GM11168 (cell line): Measurements from ENCODE around the gene SMAD2.
"Not testable (repeated sequence)": the region's sequence is repeated elsewhere in the genome, so short reads cannot be mapped to it uniquely, and the experiment has no call there.

Experiments
- in situ Hi-C: fragments of 300-500 bp; cut with MboI; formaldehyde crosslinking; loops from one replicate; pipeline ENCODE4 v1.12.0; 2022; ENCODE audit warnings: low sequenced_read_pairs; ENCODE audit not compliant: unreplicated experiment

SMAD2 gene

GRCh38 chr18:47863041-47863440 is 67.4 kb downstream of the SMAD2 start:
- in situ Hi-C loops: no loop called here

GRCh38 chr18:47858607-47859006 is 71.9 kb downstream of the SMAD2 start:
- in situ Hi-C loops: no loop called here

GRCh38 chr18:47847635-47848034 is 82.8 kb downstream of the SMAD2 start:
- in situ Hi-C loops: no loop called here

- in situ Hi-C loops: no loop called here
These were observed 84.0 kb downstream of the SMAD2 start for GRCh38 chr18:47846431-47846830.

GRCh38 chr18:47844828-47845498 is 85.5 kb downstream of the SMAD2 start:
- in situ Hi-C loops: no loop called here

GRCh38 chr18:47842836-47843235 is 87.6 kb downstream of the SMAD2 start:
- in situ Hi-C loops: no loop called here

- in situ Hi-C loops: no loop called here
These were observed 92.1 kb downstream of the SMAD2 start for GRCh38 chr18:47838396-47838795.

- in situ Hi-C loops: no loop called here
These were observed 98.1 kb downstream of the SMAD2 start for GRCh38 chr18:47832348-47832747.

GRCh38 chr18:47831351-47831750 is 99.1 kb downstream of the SMAD2 start:
- in situ Hi-C loops: no loop called here

GRCh38 chr18:47830772-47831171 is 99.7 kb downstream of the SMAD2 start:
- in situ Hi-C loops: no loop called here

- in situ Hi-C loops: no loop called here
These were observed 100.6 kb downstream of the SMAD2 start for GRCh38 chr18:47829831-47830230.

GRCh38 chr18:47828031-47828430 is 102.4 kb downstream of the SMAD2 start:
- in situ Hi-C loops: not testable (repeated sequence)

GRCh38 chr18:47826157-47827074 is 104.0 kb downstream of the SMAD2 start:
- in situ Hi-C loops: no loop called here

- in situ Hi-C loops: no loop called here
These were observed 109.1 kb downstream of the SMAD2 start for GRCh38 chr18:47821314-47821713.

- in situ Hi-C loops: no loop called here
These were observed 112.7 kb downstream of the SMAD2 start for GRCh38 chr18:47817795-47818077.

- in situ Hi-C loops: no loop called here
These were observed 113.3 kb downstream of the SMAD2 start for GRCh38 chr18:47817017-47817794.

GRCh38 chr18:47815486-47816270 is 114.8 kb downstream of the SMAD2 start:
- in situ Hi-C loops: no loop called here

- in situ Hi-C loops: no loop called here
These were observed 121.0 kb downstream of the SMAD2 start for GRCh38 chr18:47809420-47809819.

GRCh38 chr18:47802802-47803201 is 127.7 kb downstream of the SMAD2 start:
- in situ Hi-C loops: no loop called here

GRCh38 chr18:47801817-47802216 is 128.6 kb downstream of the SMAD2 start:
- in situ Hi-C loops: no loop called here
